HTR-8/SVneo (cell line): ENCODE data around the gene BLID.

Source experiments
- DNase-seq: peaks from one replicate; pipeline ENCODE4 v3.0.0; 2011; ENCODE audit warnings: low spot score, mixed read lengths; ENCODE audit not compliant: insufficient read length
- FAIRE-seq: peaks from 2 replicates; lab custom pipeline; 2011; peaks lifted over from hg19 to GRCh38; lab: Jason Lieb, UNC

The BLID gene

GRCh38 chr11:122091835-122092234 is 24.2 kb downstream of the BLID start:
- peak; percentile 82 for FAIRE-seq
- no peak for DNase-seq

DNA sequence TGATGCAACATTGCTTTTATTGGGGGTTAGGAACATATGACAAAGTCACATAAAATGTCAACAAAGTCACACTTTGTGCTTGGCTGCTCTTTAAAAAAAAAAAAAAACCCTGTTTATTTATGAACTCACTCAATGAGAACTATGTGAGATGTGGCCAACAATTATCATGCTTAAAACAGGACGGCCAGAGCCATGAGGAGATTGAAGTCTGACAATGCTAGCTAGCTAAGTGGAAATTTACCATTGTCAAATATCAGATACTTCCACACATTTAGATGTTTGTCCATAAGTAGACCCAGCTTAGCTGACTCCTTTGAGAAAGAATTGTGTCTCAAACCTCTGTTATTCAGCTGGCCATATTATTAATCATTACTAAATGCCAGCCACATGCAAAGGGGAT is 26.9 kb downstream of the BLID start:
- DNase-seq (no peak), FAIRE-seq (no peak)

DNA sequence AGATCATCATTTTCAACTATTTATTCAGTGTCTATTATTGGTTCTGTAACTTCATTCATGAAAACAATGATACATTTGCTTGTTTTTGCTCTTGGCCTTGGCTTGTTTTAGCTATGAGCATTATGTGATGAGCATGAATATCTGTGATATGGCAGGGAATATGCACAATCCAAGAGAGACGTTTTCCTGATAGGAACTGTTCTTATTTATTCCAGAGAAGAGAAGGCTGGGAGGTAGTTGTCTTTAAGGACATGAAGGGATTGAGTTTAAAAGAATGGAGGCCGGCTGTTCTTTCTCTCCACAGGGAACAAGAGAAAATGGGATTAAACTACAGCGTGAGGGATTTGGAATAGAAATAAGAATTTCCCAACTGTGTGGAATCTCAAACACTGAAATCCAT is 30.3 kb downstream of the BLID start:
- FAIRE-seq (peak; percentile 51), DNase-seq (no peak)

DNA sequence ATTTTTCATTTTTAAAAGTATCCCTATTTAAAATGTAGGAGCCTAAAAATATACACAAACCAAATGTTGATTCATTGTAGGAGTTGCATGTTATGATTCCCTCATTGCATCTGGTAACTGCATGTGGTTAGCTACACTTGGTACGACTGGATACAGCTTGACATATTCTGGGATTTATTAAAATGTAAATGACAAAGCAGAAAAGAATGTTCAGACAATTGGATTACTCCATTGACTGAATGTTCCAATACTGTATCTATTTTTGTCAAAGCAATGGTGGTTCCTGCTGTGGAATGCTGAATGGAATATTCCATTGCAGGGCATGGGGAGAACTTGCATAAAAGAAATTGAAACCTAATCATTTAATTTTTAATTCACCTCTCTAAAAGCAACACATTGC is 30.8 kb downstream of the BLID start:
- FAIRE-seq: peak; percentile 77
- DNase-seq: peak; percentile 60

DNA sequence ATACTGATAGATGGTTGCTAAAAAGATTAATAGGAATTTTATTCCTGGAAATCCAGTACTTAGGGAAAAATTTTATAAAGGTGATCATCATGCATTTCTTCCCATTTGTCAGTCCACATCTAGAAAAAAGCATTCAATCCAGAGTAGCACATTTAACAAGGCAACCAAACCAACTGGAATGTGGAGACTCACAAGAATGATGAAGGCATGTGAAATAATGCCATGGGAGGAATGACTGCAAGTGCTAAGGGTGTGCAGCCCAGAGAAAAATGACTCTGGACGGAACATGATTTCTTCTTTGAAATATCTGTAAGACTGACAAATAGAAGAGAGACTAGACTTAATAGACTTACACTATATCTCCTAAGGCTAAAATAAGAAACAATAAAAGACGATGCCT is 33.8 kb downstream of the BLID start:
- DNase-seq (no peak), FAIRE-seq (no peak)

- FAIRE-seq (no peak), DNase-seq (no peak)
Observed at GRCh38 chr11:122081073-122081472, 34.9 kb downstream of the BLID start.

DNA sequence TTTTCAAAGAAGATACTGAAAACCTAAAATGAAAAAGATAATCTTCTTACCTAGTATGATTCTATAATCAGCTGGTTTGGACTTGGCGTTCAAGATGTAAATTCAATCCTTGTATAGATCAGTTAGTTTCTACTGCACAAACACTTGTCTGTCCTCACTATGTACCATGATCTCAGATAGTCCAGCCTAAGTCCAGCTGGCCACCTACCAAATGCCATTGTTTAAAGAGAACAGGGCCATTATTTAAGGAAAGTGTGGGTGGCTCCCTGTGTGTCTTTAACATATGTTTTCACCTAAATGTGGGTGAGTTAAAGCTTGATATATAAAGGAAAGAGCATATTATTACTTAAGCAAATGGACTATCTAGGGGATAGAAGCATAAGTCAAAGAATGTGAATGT is 38.6 kb downstream of the BLID start:
- FAIRE-seq (no peak), DNase-seq (no peak)

GRCh38 chr11:122076512-122077120 is 39.4 kb downstream of the BLID start:
- no peak for DNase-seq
- peak; percentile 65 for FAIRE-seq

DNA sequence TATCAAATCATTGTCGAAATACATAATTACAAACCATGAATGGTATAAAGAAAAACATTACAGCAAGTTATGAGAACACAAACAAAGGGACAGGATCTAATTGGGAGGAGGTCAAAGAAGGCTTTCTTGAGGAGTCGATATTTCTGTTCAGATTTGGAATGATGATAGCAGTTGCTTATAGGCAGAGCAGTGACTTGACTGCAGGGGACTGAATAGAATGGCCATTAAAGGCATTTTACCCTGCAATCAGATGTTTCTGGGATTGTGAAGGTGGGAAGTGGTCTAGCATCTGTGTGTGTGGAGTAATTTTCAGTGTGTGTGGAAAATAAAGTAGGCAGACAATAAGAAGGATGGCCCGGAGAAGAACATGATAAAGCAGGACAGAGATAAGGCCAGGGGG is 41.0 kb downstream of the BLID start:
- DNase-seq: no peak
- FAIRE-seq: peak; percentile 72

GRCh38 chr11:122074022-122074421 is 42.0 kb downstream of the BLID start:
- FAIRE-seq: no peak
- no peak for DNase-seq

GRCh38 chr11:122071709-122072202 is 44.3 kb downstream of the BLID start:
- no peak for DNase-seq
- FAIRE-seq: no peak

DNA sequence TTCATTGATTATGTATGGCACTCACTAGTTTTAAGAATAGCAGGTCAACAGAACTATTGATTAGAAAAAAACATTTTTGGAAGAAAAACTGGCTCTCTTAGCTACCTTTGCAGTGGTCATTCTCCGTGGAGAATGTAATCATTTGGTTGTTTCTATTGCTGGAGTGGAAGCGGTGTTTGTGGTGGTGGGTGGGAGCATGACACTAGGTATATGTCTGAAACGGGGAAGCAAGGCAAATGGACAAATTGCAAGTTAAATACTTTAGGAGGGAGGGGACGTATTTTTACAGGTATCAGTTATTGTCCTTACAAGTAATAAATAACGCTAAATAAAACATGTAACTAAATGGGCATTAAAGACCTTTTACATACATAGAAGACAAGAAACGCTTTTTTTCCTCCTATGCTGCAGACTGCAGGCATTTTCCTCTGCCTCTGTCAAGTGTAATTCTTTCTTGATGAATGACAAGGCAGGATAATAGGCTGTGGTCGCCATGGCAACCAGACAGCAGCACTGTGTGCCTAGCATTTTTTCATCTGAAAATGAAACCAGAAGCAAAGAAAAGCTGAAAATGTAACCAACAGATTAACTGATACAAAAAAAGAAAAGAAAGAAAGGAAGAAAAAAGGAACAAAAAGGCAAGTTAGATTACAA is 46.2 kb downstream of the BLID start:
- DNase-seq: peak; percentile 66
- peak; percentile 72 for FAIRE-seq

GRCh38 chr11:122068837-122069236 is 47.2 kb downstream of the BLID start:
- FAIRE-seq (peak; percentile 44), DNase-seq (no peak)

DNA sequence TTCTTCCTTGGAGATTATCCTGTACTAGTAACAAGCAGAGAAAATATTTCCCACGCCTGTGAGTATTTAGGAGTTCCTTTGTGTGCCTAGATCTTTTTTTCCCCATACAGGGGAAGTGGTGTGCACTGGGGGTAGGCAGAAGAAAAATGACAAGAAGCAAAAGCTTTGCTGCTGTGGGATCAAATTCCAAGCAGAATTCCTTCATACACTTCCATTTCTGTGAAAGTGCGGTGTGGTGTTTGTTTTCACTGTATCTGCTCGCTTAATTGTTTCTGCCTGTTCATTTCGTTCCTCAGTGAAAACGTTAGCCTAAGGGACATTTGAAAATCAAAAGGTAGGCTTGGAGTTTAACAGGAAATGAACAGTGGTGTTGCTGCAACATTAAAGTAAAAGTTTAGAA is 47.9 kb downstream of the BLID start:
- FAIRE-seq (no peak), DNase-seq (no peak)
